Calu3 (cell line): ENCODE measurements around the gene ROS1. TPM values are rescaled to one million over a fixed set of nuclear protein-coding genes. Genes with fewer than 3 reads are reported as not detected.

Experiments
- BruUV-seq: library from RNA; stranded (reverse); fragments of 400-500 nt; replicated peaks from 2 replicates; lab custom pipeline; 2021; lab: Mats Ljungman, UMichigan
- CTCF ChIA-PET: fragments of 300-600 bp; sonication (Branson Sonifier 250); formaldehyde crosslinking; loops from one replicate; lab custom pipeline; 2022; ENCODE audit warnings: antibody characterized with exemption; lab: Charles Lee
- DNase-seq: peaks from one replicate; pipeline ENCODE4 v3.0.0; 2022
- H3K27ac Mint-ChIP-seq: one replicate; pipeline ENCODE4 v1.8.0; 2022; ENCODE audit warnings: mixed read lengths; ENCODE audit not compliant: unreplicated experiment
- H3K27me3 Mint-ChIP-seq: one replicate; pipeline ENCODE4 v1.8.0; 2022; ENCODE audit warnings: mixed read lengths; ENCODE audit not compliant: unreplicated experiment
- H3K36me3 Mint-ChIP-seq: one replicate; pipeline ENCODE4 v1.8.0; 2022; ENCODE audit warnings: mild to moderate bottlenecking, moderate library complexity, mixed read lengths; ENCODE audit not compliant: insufficient read depth, unreplicated experiment
- H3K4me1 Mint-ChIP-seq: one replicate; pipeline ENCODE4 v1.8.0; 2022; ENCODE audit warnings: mild to moderate bottlenecking, low read depth, mixed read lengths; ENCODE audit not compliant: unreplicated experiment
- H3K4me3 Mint-ChIP-seq: one replicate; pipeline ENCODE4 v1.8.0; 2022; ENCODE audit warnings: mild to moderate bottlenecking, low read depth, moderate library complexity, mixed read lengths; ENCODE audit not compliant: unreplicated experiment
- H3K9me3 Mint-ChIP-seq: one replicate; pipeline ENCODE4 v1.8.0; 2022; ENCODE audit warnings: low read depth, mixed read lengths; ENCODE audit not compliant: unreplicated experiment
- CTCF ChIP-seq: fragments of 200-600 bp; IDR thresholded peaks from one replicate; pipeline ENCODE4 v1.8.0; 2022; ENCODE audit warnings: antibody characterized with exemption; ENCODE audit not compliant: unreplicated experiment
- intact Hi-C: fragments of 100-400 bp; cut with micrococcal nuclease; formaldehyde crosslinking; loops from one replicate; pipeline ENCODE4 v1.10.0; 2022; ENCODE audit not compliant: unreplicated experiment
- total RNA-seq: library from RNA; stranded (reverse); gene quantifications from 2 replicates; pipeline ENCODE4 v1.2.3, GENCODE V29; 2022

Gene ROS1
- total RNA-seq, 1 experiment from 2014 or later: 8.1 TPM

- no peaks in the 10 kb centered on the region for H3K36me3 Mint-ChIP-seq
- intact Hi-C loops: loop anchor here (2.0 to 5.0 kb wide), 3 partner anchors 35 to 204 kb away; no protein-coding TSS in a partner anchor
Measured at GRCh38 chr6:117352466-117353081, 73.2 kb downstream of the ROS1 start.

GRCh38 chr6:117351521-117351920 lies 74.2 kb downstream of the ROS1 start:
- Mint-ChIP-seq H3K36me3 (no peaks in the 10 kb centered on the region), H3K27ac (no peak overlapping the region), H3K9me3 (no peaks in the 10 kb centered on the region), H3K27me3 (no peaks in the 10 kb centered on the region), H3K4me1 (peaks cover 8% of the 10 kb centered on the region), H3K4me3 (no peak overlapping the region)
- CTCF ChIA-PET: interaction anchor here (0.7 kb wide), 1 partner anchor 40 kb away, joined by 3 read pairs; no protein-coding TSS in a partner anchor
- intact Hi-C loops: loop anchor here (5.0 kb wide), 1 partner anchor 36 kb away; no protein-coding TSS in a partner anchor
- no peak for DNase-seq
- no peak for TF ChIP-seq CTCF
- no TSS peak for BruUV-seq

More at GRCh38 chr6:117352466-117353081, 73.2 kb downstream of the ROS1 start:
- DNase-seq: peak; percentile 11
- BruUV-seq: no TSS peak
- Mint-ChIP-seq H3K4me3 (no peak overlapping the region), H3K9me3 (no peaks in the 10 kb centered on the region), H3K27me3 (no peaks in the 10 kb centered on the region), H3K27ac (no peak overlapping the region), H3K4me1 (peaks cover 8% of the 10 kb centered on the region)
- peak; percentile 19 for TF ChIP-seq CTCF
- CTCF ChIA-PET: no interaction called here

GRCh38 chr6:117346142-117346930 lies 79.4 kb downstream of the ROS1 start:
- H3K4me1 Mint-ChIP-seq: no peaks in the 10 kb centered on the region
- CTCF ChIA-PET: no interaction called here
- H3K4me3 Mint-ChIP-seq: no peak overlapping the region
- DNase-seq: no peak
- peak; percentile 56 for TF ChIP-seq CTCF
- intact Hi-C loops: loop anchor here (1.0 to 2.0 kb wide), 4 partner anchors 102 to 484 kb away; no protein-coding TSS in a partner anchor
- H3K27ac Mint-ChIP-seq: peak overlapping the region; percentile 8
- H3K36me3 Mint-ChIP-seq: no peaks in the 10 kb centered on the region
- peaks cover 12% of the 10 kb centered on the region for H3K27me3 Mint-ChIP-seq
- no TSS peak for BruUV-seq
- no peaks in the 10 kb centered on the region for H3K9me3 Mint-ChIP-seq

- no peaks in the 10 kb centered on the region for H3K4me1 Mint-ChIP-seq
- no peak overlapping the region for H3K4me3 Mint-ChIP-seq
- no peak for TF ChIP-seq CTCF
- no peak for DNase-seq
- no peaks in the 10 kb centered on the region for H3K36me3 Mint-ChIP-seq
- intact Hi-C loops: no loop called here
- no peaks in the 10 kb centered on the region for H3K9me3 Mint-ChIP-seq
- peaks cover 12% of the 10 kb centered on the region for H3K27me3 Mint-ChIP-seq
- no peak overlapping the region for H3K27ac Mint-ChIP-seq
- CTCF ChIA-PET: no interaction called here
- no TSS peak for BruUV-seq
Measured at GRCh38 chr6:117345292-117345610, 80.5 kb downstream of the ROS1 start.
